Uterus (tissue), 4 donors: ENCODE data around the gene PEMT. TPM values are rescaled to one million over a fixed set of nuclear protein-coding genes. Genes with fewer than 3 reads are reported as not detected.

Source experiments
- DNase-seq, 2 donors: peaks; one replicate each; pipeline ENCODE4 v3.0.0-alpha.2; 2019 to 2020
- H3K27ac ChIP-seq, 2 donors: fragments of 200-600 bp; sonication (generic); 1 replicate in 1 of 2; 2 replicates in 1 of 2; pipeline ENCODE4 v1.5.1; 2016 to 2018
- H3K27me3 ChIP-seq, 2 donors: fragments of 200-600 bp; sonication (generic); one replicate each; pipeline ENCODE4 v1.5.1; 2018 to 2019; ENCODE audit warnings: control low read depth in 1 of 2
- H3K36me3 ChIP-seq, 2 donors: fragments of 200-600 bp; sonication (generic); one replicate each; pipeline ENCODE4 v1.5.1; 2019; ENCODE audit warnings: control low read depth in 1 of 2
- H3K4me1 ChIP-seq, 2 donors: fragments of 200-600 bp; sonication (generic); one replicate each; pipeline ENCODE4 v1.5.1; 2018 to 2019; ENCODE audit warnings: control low read depth in 1 of 2
- H3K4me3 ChIP-seq, 2 donors: fragments of 200-600 bp; sonication (generic); 1 replicate in 1 of 2; 2 replicates in 1 of 2; pipeline ENCODE4 v1.5.1; 2018 to 2019; ENCODE audit warnings: mild to moderate bottlenecking in 1 of 2
- H3K9me3 ChIP-seq, 2 donors: fragments of 200-600 bp; sonication (generic); one replicate each; pipeline ENCODE4 v1.5.1; 2019; ENCODE audit warnings: control low read depth in 1 of 2
- POLR2A ChIP-seq, 2 donors: fragments of 450-650 bp; IDR thresholded peaks; one replicate each; pipeline ENCODE4 v1.6.1; 2016; ENCODE audit warnings: antibody characterized with exemption in 2 of 2, mild to moderate bottlenecking in 1 of 2, moderate library complexity in 1 of 2
- intact Hi-C: fragments of 100-400 bp; cut with DNase I; formaldehyde crosslinking; loops from one replicate; pipeline ENCODE4 v1.15.1; 2023; ENCODE audit warnings: low total_unique reads
- total RNA-seq, 4 donors: library from RNA; depleted of rRNA in 3 of 4; stranded (reverse); fragments of >200 nt in 3 of 4; gene quantifications; one replicate each; pipeline versions ENCODE4 v1.1.0 to v1.2.4, GENCODE V29; 2014 to 2023
- TF ChIP-seq, protein P1 (sequence below), 4 experiments: fragments of 200-600 bp in 2 of 4; fragments of 450-650 bp in 2 of 4; sonication (generic) in 2 of 4; IDR thresholded peaks; one replicate each; pipeline ENCODE4 v1.5.1; 2016 to 2019; ENCODE audit warnings: antibody characterized with exemption in 4 of 4, mild to moderate bottlenecking in 2 of 4, moderate library complexity in 1 of 4
- donor health status: DM: yes; HTN: yes; CAD: no.

PEMT gene
- total RNA-seq, 4 donors from 2014 or later = 26.3 to 61.7 (median 32.2) TPM

DNA sequence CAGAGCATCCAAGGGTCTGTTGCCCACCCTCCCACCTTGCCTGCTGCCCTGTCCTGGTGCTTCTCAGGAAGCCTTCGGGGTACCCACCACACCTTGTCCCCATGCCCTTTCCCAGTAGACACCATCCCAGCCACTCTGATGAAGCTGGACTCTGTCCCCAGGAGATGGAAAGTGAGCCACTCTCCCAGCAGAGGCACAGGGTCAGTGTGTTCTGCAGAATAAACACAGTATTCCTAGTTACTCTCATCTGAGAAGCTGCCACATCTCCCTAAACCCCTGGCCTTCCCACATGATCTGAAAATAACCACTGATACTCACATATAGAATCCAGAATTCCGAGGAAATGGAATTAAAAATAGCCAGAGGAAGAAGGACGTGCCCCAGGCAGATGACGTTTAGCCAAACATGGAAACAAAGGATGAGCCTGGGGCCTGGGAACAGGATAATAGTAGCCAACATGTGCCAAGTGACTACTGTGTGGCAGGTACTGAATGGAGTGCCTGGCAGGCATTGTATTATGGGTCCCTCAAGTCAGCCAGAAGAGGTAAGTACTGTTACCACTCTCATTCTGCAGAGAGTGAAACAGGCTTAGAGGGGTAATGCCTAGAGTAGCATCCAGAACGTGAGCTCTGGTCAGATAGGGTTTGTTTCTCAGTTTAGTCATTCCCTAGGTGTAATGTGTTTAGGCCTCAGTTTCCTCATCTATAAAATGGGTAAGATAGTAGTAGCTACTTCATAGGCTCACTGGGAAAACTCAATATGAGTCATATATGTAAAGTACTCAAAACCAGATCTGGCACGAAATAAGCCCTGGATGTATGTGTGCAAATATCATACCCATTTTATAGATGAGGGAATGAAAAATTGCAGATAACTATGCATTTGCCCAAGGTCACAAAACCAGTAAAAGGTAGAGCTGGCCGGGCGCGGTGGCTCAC is 20.8 kb upstream of the PEMT start:
- H3K36me3 ChIP-seq = no peaks in the 10 kb centered on the region
- H3K27ac ChIP-seq = no peak overlapping the region
- intact Hi-C loops = no loop called here
- H3K9me3 ChIP-seq = no peaks in the 10 kb centered on the region
- no peaks in the 10 kb centered on the region for H3K4me1 ChIP-seq
- no peak for TF ChIP-seq POLR2A (IDR thresholded peaks at IDR 0.05)
- TF ChIP-seq, protein P1, sequence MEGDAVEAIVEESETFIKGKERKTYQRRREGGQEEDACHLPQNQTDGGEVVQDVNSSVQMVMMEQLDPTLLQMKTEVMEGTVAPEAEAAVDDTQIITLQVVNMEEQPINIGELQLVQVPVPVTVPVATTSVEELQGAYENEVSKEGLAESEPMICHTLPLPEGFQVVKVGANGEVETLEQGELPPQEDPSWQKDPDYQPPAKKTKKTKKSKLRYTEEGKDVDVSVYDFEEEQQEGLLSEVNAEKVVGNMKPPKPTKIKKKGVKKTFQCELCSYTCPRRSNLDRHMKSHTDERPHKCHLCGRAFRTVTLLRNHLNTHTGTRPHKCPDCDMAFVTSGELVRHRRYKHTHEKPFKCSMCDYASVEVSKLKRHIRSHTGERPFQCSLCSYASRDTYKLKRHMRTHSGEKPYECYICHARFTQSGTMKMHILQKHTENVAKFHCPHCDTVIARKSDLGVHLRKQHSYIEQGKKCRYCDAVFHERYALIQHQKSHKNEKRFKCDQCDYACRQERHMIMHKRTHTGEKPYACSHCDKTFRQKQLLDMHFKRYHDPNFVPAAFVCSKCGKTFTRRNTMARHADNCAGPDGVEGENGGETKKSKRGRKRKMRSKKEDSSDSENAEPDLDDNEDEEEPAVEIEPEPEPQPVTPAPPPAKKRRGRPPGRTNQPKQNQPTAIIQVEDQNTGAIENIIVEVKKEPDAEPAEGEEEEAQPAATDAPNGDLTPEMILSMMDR (IDR thresholded peaks at IDR 0.05) = no peak
- no peak for DNase-seq
- no peak overlapping the region for H3K4me3 ChIP-seq
- H3K27me3 ChIP-seq = no peaks in the 10 kb centered on the region

DNA sequence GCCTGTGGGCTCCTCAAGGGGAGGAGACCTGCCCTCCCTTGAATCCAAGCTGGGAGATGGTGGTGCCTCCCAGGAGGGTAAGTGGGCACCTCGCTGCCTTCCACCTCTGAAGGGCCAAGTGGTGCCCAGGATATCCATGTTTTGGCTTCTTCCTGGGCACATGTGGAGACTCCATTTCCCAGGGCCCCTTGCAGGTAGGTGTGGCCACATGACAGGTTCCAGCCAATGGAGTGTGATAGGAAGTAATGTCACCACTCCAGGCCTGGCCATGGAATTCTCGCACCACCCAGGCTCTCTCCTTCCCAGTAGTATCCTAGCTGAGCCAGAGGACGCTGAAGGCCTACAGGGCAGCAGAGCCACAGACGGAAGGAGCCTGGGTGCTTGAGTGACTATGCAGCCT is 17.6 kb upstream of the PEMT start:
- no peaks in the 10 kb centered on the region for H3K36me3 ChIP-seq
- TF ChIP-seq, protein P1 (IDR thresholded peaks at IDR 0.05) = no peak
- TF ChIP-seq POLR2A (IDR thresholded peaks at IDR 0.05) = no peak
- H3K4me1 ChIP-seq = no peaks in the 10 kb centered on the region
- intact Hi-C loops = no loop called here
- no peaks in the 10 kb centered on the region for H3K9me3 ChIP-seq
- no peak overlapping the region for H3K27ac ChIP-seq
- H3K4me3 ChIP-seq = no peak overlapping the region
- H3K27me3 ChIP-seq = no peaks in the 10 kb centered on the region
- no peak for DNase-seq

DNA sequence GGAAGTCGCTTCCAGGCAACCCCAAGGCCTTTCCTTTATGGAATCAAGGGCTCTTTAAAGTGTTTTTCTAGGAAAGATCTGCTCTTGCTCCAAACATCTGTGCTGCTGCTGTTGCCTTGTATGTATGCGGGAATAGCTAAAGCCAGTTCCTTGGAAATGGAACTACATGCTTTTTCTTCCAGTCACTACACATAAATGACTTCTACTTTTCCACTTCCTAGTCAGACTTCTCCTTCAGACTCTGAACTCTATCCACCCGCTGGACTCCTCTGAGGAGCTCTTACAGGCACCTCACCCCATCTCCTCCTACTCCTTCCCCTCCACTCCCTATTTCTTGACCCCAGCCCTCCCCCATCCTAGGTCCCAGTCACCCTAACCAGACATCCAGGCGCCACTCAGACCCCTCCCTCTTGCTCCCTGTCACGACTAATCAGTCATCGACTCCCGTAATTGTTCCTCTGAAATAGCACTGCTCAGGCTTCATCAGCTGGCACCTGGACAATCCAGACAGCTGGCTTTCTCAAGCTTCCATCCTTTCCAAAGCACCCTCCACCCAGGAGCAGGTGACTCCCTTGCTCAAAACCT is 15.0 kb upstream of the PEMT start:
- TF ChIP-seq, protein P1 (IDR thresholded peaks at IDR 0.05) = no peak
- TF ChIP-seq POLR2A (IDR thresholded peaks at IDR 0.05) = no peak
- no peak for DNase-seq
- Histone ChIP-seq H3K27me3 (no peaks in the 10 kb centered on the region), H3K4me3 (no peak overlapping the region), H3K4me1 (no peaks in the 10 kb centered on the region), H3K27ac (no peak overlapping the region), H3K36me3 (no peaks in the 10 kb centered on the region), H3K9me3 (no peaks in the 10 kb centered on the region)
- intact Hi-C loops = no loop called here

DNA sequence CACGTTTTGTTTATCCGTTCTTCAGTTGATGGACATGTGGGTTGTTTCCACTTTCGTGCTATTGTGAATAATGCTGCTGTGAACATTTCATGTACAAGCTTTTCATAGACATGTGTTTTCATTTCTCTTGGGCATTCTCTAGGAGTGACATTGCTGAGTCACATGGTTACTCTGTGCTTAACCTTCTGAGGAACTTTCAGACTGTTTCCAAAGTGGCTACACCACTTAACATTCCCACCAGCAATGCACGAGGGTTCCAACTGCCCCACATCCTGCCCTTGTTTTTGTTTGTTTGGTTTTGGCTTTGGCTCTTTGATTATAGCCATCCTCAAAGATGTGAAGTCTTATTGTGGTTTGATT is 14.2 kb upstream of the PEMT start:
- Histone ChIP-seq H3K36me3 (no peaks in the 10 kb centered on the region), H3K9me3 (no peaks in the 10 kb centered on the region), H3K4me1 (no peaks in the 10 kb centered on the region), H3K4me3 (no peak overlapping the region), H3K27ac (no peak overlapping the region), H3K27me3 (no peaks in the 10 kb centered on the region)
- intact Hi-C loops = no loop called here
- DNase-seq = no peak
- TF ChIP-seq POLR2A (IDR thresholded peaks at IDR 0.05) = no peak
- TF ChIP-seq, protein P1 (IDR thresholded peaks at IDR 0.05) = no peak

DNA sequence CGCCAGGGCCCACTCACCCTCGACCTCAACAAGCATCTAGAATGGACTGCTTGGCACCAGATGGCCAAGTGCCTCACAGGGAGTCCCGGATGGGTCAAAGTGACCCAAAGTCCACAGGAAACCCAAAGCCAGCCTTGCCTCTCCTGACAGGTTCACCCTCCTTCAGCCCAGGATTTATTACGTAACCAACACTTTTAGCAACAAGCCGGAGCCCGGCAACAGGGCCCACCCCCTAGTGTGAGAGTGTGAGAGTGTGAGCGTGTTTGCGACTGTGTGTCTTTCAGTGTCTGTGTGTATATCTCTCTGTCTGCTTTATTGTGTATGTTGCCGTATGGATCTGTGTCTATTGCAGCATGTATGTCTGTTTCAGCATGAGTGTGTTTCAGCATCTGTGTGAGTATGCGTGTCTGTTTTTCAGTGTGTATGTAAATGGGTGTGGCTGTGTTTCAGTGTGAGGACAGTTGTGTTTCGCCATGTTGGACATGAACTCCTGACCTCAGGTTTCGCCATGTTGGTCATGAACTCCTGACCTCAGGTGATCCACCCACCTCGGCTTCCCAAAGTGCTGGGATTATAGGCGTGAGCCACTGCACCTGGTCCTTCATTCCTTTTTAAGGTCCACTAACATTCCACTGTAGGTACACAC is 13.7 kb upstream of the PEMT start:
- no peak for TF ChIP-seq POLR2A (IDR thresholded peaks at IDR 0.05)
- TF ChIP-seq, protein P1 (IDR thresholded peaks at IDR 0.05) = no peak
- intact Hi-C loops = no loop called here
- Histone ChIP-seq H3K4me3 (no peak overlapping the region), H3K4me1 (no peaks in the 10 kb centered on the region), H3K9me3 (no peaks in the 10 kb centered on the region), H3K36me3 (no peaks in the 10 kb centered on the region), H3K27me3 (no peaks in the 10 kb centered on the region), H3K27ac (no peak overlapping the region)
- no peak for DNase-seq
